NCI-H226 (cell line): Measurements from ENCODE around the gene GPR68.
"Not testable (repeated sequence)": the region's sequence is repeated elsewhere in the genome, so short reads cannot be mapped to it uniquely, and the experiment has no call there.

ENCODE experiments used
- DNase-seq: peaks from one replicate; pipeline ENCODE4 v3.0.0-alpha.2; 2015

The GPR68 gene

GRCh38 chr14:91272341-91273272 is 28.1 kb upstream of the GPR68 start:
- no peak for DNase-seq

- no peak for DNase-seq
These were observed 27.1 kb upstream of the GPR68 start for GRCh38 chr14:91271639-91272038.

- no peak for DNase-seq
These were observed 26.1 kb upstream of the GPR68 start for GRCh38 chr14:91270619-91271018.

GRCh38 chr14:91270188-91270587 is 25.7 kb upstream of the GPR68 start:
- no peak for DNase-seq

- DNase-seq = no peak
These were observed 24.8 kb upstream of the GPR68 start for GRCh38 chr14:91269076-91269991.

- DNase-seq = no peak
These were observed 23.5 kb upstream of the GPR68 start for GRCh38 chr14:91267965-91268437.

- DNase-seq = not testable (repeated sequence)
These were observed 21.8 kb upstream of the GPR68 start for GRCh38 chr14:91266276-91266675.

GRCh38 chr14:91265404-91265803 is 20.9 kb upstream of the GPR68 start:
- DNase-seq = no peak

GRCh38 chr14:91264151-91265150 is 19.9 kb upstream of the GPR68 start:
- DNase-seq = no peak

- DNase-seq = no peak
These were observed 18.8 kb upstream of the GPR68 start for GRCh38 chr14:91263329-91263728.

GRCh38 chr14:91261986-91262549 is 17.6 kb upstream of the GPR68 start:
- DNase-seq = no peak

- DNase-seq = no peak
These were observed 16.6 kb upstream of the GPR68 start for GRCh38 chr14:91261115-91261514.

GRCh38 chr14:91258876-91259275 is 14.4 kb upstream of the GPR68 start:
- no peak for DNase-seq

- no peak for DNase-seq
These were observed 13.6 kb upstream of the GPR68 start for GRCh38 chr14:91258011-91258618.

GRCh38 chr14:91257328-91258010 is 13.0 kb upstream of the GPR68 start:
- no peak for DNase-seq

GRCh38 chr14:91256661-91257060 is 12.2 kb upstream of the GPR68 start:
- no peak for DNase-seq

GRCh38 chr14:91255026-91255695 is 10.7 kb upstream of the GPR68 start:
- no peak for DNase-seq

GRCh38 chr14:91254461-91254860 is 10.0 kb upstream of the GPR68 start:
- DNase-seq = no peak

- no peak for DNase-seq
These were observed 9.4 kb upstream of the GPR68 start for GRCh38 chr14:91253795-91254323.
